B cell (primary cell): ENCODE data around the gene NAP1L1. TPM values are rescaled to one million over a fixed set of nuclear protein-coding genes. Genes with fewer than 3 reads are reported as not detected.
"Not testable (repeated sequence)": the region's sequence is repeated elsewhere in the genome, so short reads cannot be mapped to it uniquely, and the experiment has no call there.

Source experiments
- ATAC-seq: fragments of 200-7000 bp; cut with Tn5 transposase; one replicate; pipeline ENCODE4 v1.10.0; 2021; ENCODE audit warnings: low read depth, mild to moderate bottlenecking, moderate number of reproducible peaks, moderate library complexity
- CTCF ChIA-PET: fragments of 350-600 bp; sonication (Branson Sonifier 250); formaldehyde crosslinking; loops from one replicate; lab custom pipeline; 2021; ENCODE audit warnings: antibody characterized with exemption, inconsistent platforms; lab: Charles Lee
- POLR2A ChIA-PET: fragments of 350-600 bp; sonication (Branson Sonifier 250); formaldehyde crosslinking; loops from one replicate; lab custom pipeline; 2021; ENCODE audit warnings: antibody characterized with exemption; lab: Charles Lee
- DNase-seq: peaks from one replicate; pipeline ENCODE4 v3.0.0; 2013
- H2AFZ ChIP-seq: 2 replicates; pipeline ENCODE4 v1.6.1; 2012; ENCODE audit warnings: mild to moderate bottlenecking, low read depth, low read length; ENCODE audit not compliant: insufficient read depth, poor library complexity, severe bottlenecking
- H3K27ac ChIP-seq, 2 donors: 1 replicate in 1 of 2; 2 replicates in 1 of 2; pipeline ENCODE4 v1.5.1; 2012 to 2013; ENCODE audit warnings: low read length in 2 of 2, mild to moderate bottlenecking in 2 of 2, moderate library complexity in 1 of 2
- H3K27me3 ChIP-seq, 4 experiments: fragments of 200-600 bp in 1 of 4; sonication (generic) in 1 of 4; replicated peaks in 1 of 4; 1 replicate in 2 of 4; 2 replicates in 2 of 4; pipeline versions ENCODE4 v1.6.1 to v1.7.0; 2013 to 2016; ENCODE audit warnings: low read length in 3 of 4, mild to moderate bottlenecking in 2 of 4, mixed read lengths in 1 of 4, moderate library complexity in 1 of 4; ENCODE audit not compliant: insufficient read depth in 4 of 4, control insufficient read depth in 3 of 4; ENCODE audit errors: control extremely low read depth in 1 of 4
- H3K36me3 ChIP-seq, 2 experiments: replicated peaks in 1 of 2; 1 replicate in 1 of 2; 2 replicates in 1 of 2; pipeline versions ENCODE4 v1.6.1 to v1.7.1; 2013; ENCODE audit warnings: low read length in 1 of 2; ENCODE audit not compliant: insufficient read depth in 2 of 2, control insufficient read depth in 1 of 2; ENCODE audit errors: control extremely low read depth in 1 of 2, extremely low read depth in 1 of 2
- H3K4me1 ChIP-seq, 2 donors: fragments of 200-600 bp in 1 of 2; sonication (generic) in 1 of 2; 1 replicate in 1 of 2; 2 replicates in 1 of 2; pipeline versions ENCODE4 v1.5.1 to v1.6.1; 2013 to 2017; ENCODE audit warnings: low read length in 2 of 2; ENCODE audit not compliant: control insufficient read depth in 2 of 2, insufficient read depth in 2 of 2
- H3K4me2 ChIP-seq: replicated peaks from 2 replicates; pipeline ENCODE3; 2012; ENCODE audit warnings: mild to moderate bottlenecking, low read depth, low read length; ENCODE audit not compliant: poor library complexity, severe bottlenecking
- H3K4me3 ChIP-seq, 5 experiments: fragments of 200-600 bp in 1 of 5; sonication (generic) in 1 of 5; 1 replicate in 3 of 5; 2 replicates in 2 of 5; pipeline versions ENCODE4 v1.5.1 to v1.7.0; 2011 to 2016; ENCODE audit warnings: low read length in 4 of 5, mild to moderate bottlenecking in 4 of 5, low read depth in 2 of 5, control low read depth in 1 of 5, moderate library complexity in 1 of 5; ENCODE audit not compliant: insufficient read depth in 1 of 5; ENCODE audit errors: control extremely low read depth in 1 of 5, extremely low read depth in 1 of 5
- H3K79me2 ChIP-seq: fragments of 200-600 bp; sonication (generic); one replicate; pipeline ENCODE4 v1.6.0; 2016; ENCODE audit warnings: low read length; ENCODE audit not compliant: control insufficient read depth, insufficient read depth
- H3K9ac ChIP-seq: fragments of 200-600 bp; sonication (generic); 2 replicates; pipeline ENCODE4 v1.6.1; 2017; ENCODE audit warnings: mild to moderate bottlenecking, low read length, moderate library complexity
- H3K9me3 ChIP-seq, 3 donors: one replicate each; pipeline versions ENCODE4 v1.6.1 to v1.7.1; 2013; ENCODE audit warnings: low read length in 2 of 3; ENCODE audit not compliant: control insufficient read depth in 2 of 3, insufficient read depth in 1 of 3; ENCODE audit errors: control extremely low read depth in 1 of 3
- H4K20me1 ChIP-seq: 2 replicates; pipeline ENCODE4 v1.6.0; 2012; ENCODE audit warnings: mild to moderate bottlenecking, low read length; ENCODE audit not compliant: insufficient read depth, control insufficient read depth, poor library complexity, severe bottlenecking
- H3K27ac Mint-ChIP-seq: one replicate; pipeline ENCODE4 v1.8.0; 2021; ENCODE audit warnings: mixed read lengths
- H3K27me3 Mint-ChIP-seq: one replicate; pipeline ENCODE4 v1.8.0; 2021; ENCODE audit warnings: mixed read lengths
- H3K4me1 Mint-ChIP-seq: one replicate; pipeline ENCODE4 v1.8.0; 2021; ENCODE audit warnings: mixed read lengths
- H3K4me3 Mint-ChIP-seq: one replicate; pipeline ENCODE4 v1.8.0; 2021; ENCODE audit warnings: mixed read lengths
- H3K9me3 Mint-ChIP-seq: one replicate; pipeline ENCODE4 v1.8.0; 2022; ENCODE audit warnings: mixed read lengths; ENCODE audit not compliant: insufficient read depth
- CTCF ChIP-seq: fragments of 200-600 bp; IDR thresholded peaks from one replicate; pipeline ENCODE4 v1.8.0; 2022; ENCODE audit warnings: antibody characterized with exemption, mild to moderate bottlenecking
- EZH2 ChIP-seq: IDR thresholded peaks from 2 replicates; pipeline ENCODE4 v1.6.1; 2012; ENCODE audit warnings: borderline replicate concordance, low read depth, mild to moderate bottlenecking, moderate library complexity, low read length; ENCODE audit not compliant: insufficient read depth, poor library complexity, severe bottlenecking
- WGBS: methylation state at CpG from one replicate; pipeline ENCODE4 v1.1.5; 2013; ENCODE audit warnings: missing lambda C conversion rate; ENCODE audit not compliant: insufficient coverage; 5-methylcytosine and 5-hydroxymethylcytosine counted together
- intact Hi-C: fragments of 100-400 bp; cut with micrococcal nuclease; formaldehyde crosslinking; loops from one replicate; pipeline ENCODE4 v1.10.0; 2022
- polyA plus RNA-seq: library from polyadenylated mRNA; depleted of rRNA; stranded (reverse); fragments of >200 nt; gene quantifications from 2 replicates; pipeline ENCODE4 v1.2.3, GENCODE V29; 2012
- total RNA-seq, 2 donors: library from RNA; stranded (reverse); fragments of 120-200 nt in 1 of 2; gene quantifications; 1 replicate in 1 of 2; 2 replicates in 1 of 2; pipeline versions ENCODE4 v1.2.3 to v1.2.4, GENCODE V29; 2013 to 2022

Gene NAP1L1
- total and polyA plus RNA-seq, 2 donors (not counting 1 experiment from before 2014, with no cell fraction given), result 165 to 766 TPM

- peaks cover 2% of the 10 kb centered on the region for H3K9me3 Mint-ChIP-seq
- CTCF ChIA-PET, result interaction anchor here (1.3 kb wide), 1 partner anchor 11 kb away, joined by 3 read pairs; no protein-coding TSS in a partner anchor
- POLR2A ChIA-PET, result no interaction called here
Measured at GRCh38 chr12:75990189-75990912, 94.1 kb downstream of the NAP1L1 start.

GRCh38 chr12:75987709-75988108 is 96.8 kb downstream of the NAP1L1 start:
- H3K27ac Mint-ChIP-seq, H3K4me3 ChIP-seq, H3K9ac ChIP-seq, H3K4me1 ChIP-seq, H3K27me3 ChIP-seq, H3K4me2 ChIP-seq, intact Hi-C loops, H4K20me1 ChIP-seq, H3K36me3 ChIP-seq, H3K9me3 ChIP-seq, POLR2A ChIA-PET, H3K4me1 Mint-ChIP-seq, H2AFZ ChIP-seq, H3K4me3 Mint-ChIP-seq, DNase-seq, H3K27ac ChIP-seq, ATAC-seq, H3K9me3 Mint-ChIP-seq, H3K79me2 ChIP-seq: not testable (repeated sequence)
- no CpG with 5 or more reads among the region's 1 CpG for WGBS
- CTCF ChIA-PET, result interaction anchor here (0.7 kb wide), 1 partner anchor 39 kb away, joined by 3 read pairs; no protein-coding TSS in a partner anchor
- H3K27me3 Mint-ChIP-seq, result peaks cover 25% of the 10 kb centered on the region

More at GRCh38 chr12:75990189-75990912, 94.1 kb downstream of the NAP1L1 start:
- H3K79me2 ChIP-seq, result no peaks in the 10 kb centered on the region
- no peaks in the 10 kb centered on the region for H3K4me1 ChIP-seq
- 92% methylated on average over 2 of the region's 4 CpGs for WGBS
- no peaks in the 10 kb centered on the region for H3K36me3 ChIP-seq
- ATAC-seq (no peak), DNase-seq (no peak)
- no peak overlapping the region for H2AFZ ChIP-seq
- H3K9ac ChIP-seq, result no peak overlapping the region
- H3K4me2 ChIP-seq, result no peak overlapping the region
- H3K4me3 ChIP-seq, result no peak overlapping the region
- no peaks in the 10 kb centered on the region for H3K9me3 ChIP-seq
- H3K4me3 Mint-ChIP-seq, result no peak overlapping the region
- no peaks in the 10 kb centered on the region for H3K27me3 ChIP-seq
- no peaks in the 10 kb centered on the region for H4K20me1 ChIP-seq
- peaks cover 25% of the 10 kb centered on the region for H3K27me3 Mint-ChIP-seq
- intact Hi-C loops, result no loop called here
- no peak overlapping the region for H3K27ac Mint-ChIP-seq
- H3K27ac ChIP-seq, result no peak overlapping the region
- H3K4me1 Mint-ChIP-seq, result no peaks in the 10 kb centered on the region
- TF ChIP-seq CTCF, result no peak
- TF ChIP-seq EZH2, result no peak

Other genes with a start within 250 kb of the NAP1L1 start
- gene PHLDA1, start 52.9 kb downstream of the NAP1L1 start, total RNA-seq, result 1.7 TPM in 2 replicates
- 1.0 and 1.5 TPM in 2 replicates for gene PHLDA1, start 52.9 kb downstream of the NAP1L1 start, polyA plus RNA-seq